ENCODE measurements around the gene MGMT. TPM values are rescaled to one million over a fixed set of nuclear protein-coding genes. Genes with fewer than 3 reads are reported as not detected.

The MGMT gene
- total RNA-seq, 1 donor from 2014 or later, result 20.8 TPM

GRCh38 chr10:129719415-129719739 is 252.3 kb downstream of the MGMT start:
- peaks cover 19% of the 10 kb centered on the region for H3K9me3 Mint-ChIP-seq (ENCODE audit: unreplicated experiment)
- H3K27me3 Mint-ChIP-seq (ENCODE audit: unreplicated experiment), result no peaks in the 10 kb centered on the region
- DNase-seq (ENCODE audit: extremely low spot score, unreplicated experiment), result no peak
- TF ChIP-seq CTCF (IDR thresholded peaks at IDR 0.05), result no peak
- H3K4me3 Mint-ChIP-seq (ENCODE audit: unreplicated experiment), result no peak overlapping the region
- H3K36me3 Mint-ChIP-seq (ENCODE audit: unreplicated experiment), result peaks cover 3% of the 10 kb centered on the region
- no peaks in the 10 kb centered on the region for H3K4me1 Mint-ChIP-seq (ENCODE audit: unreplicated experiment)
- H3K27ac Mint-ChIP-seq (ENCODE audit: unreplicated experiment), result no peak overlapping the region

GRCh38 chr10:129719889-129720590 is 253.0 kb downstream of the MGMT start:
- peaks cover 19% of the 10 kb centered on the region for H3K9me3 Mint-ChIP-seq (ENCODE audit: unreplicated experiment)

GRCh38 chr10:129725011-129725410 is 258.0 kb downstream of the MGMT start:
- no peak overlapping the region for H3K27ac Mint-ChIP-seq (ENCODE audit: unreplicated experiment)
- no peak overlapping the region for H3K4me3 Mint-ChIP-seq (ENCODE audit: unreplicated experiment)
- peak; percentile 76 for DNase-seq (ENCODE audit: extremely low spot score, unreplicated experiment)
- H3K27me3 Mint-ChIP-seq (ENCODE audit: unreplicated experiment), result no peaks in the 10 kb centered on the region
- no peaks in the 10 kb centered on the region for H3K4me1 Mint-ChIP-seq (ENCODE audit: unreplicated experiment)
- peaks cover 9% of the 10 kb centered on the region for H3K36me3 Mint-ChIP-seq (ENCODE audit: unreplicated experiment)
- H3K9me3 Mint-ChIP-seq (ENCODE audit: unreplicated experiment), result peaks cover 41% of the 10 kb centered on the region
- TF ChIP-seq CTCF (IDR thresholded peaks at IDR 0.05), result no peak

More at GRCh38 chr10:129719889-129720590, 253.0 kb downstream of the MGMT start:
- Mint-ChIP-seq H3K4me1 (ENCODE audit: unreplicated experiment) (no peaks in the 10 kb centered on the region), H3K27me3 (ENCODE audit: unreplicated experiment) (no peaks in the 10 kb centered on the region), H3K27ac (ENCODE audit: unreplicated experiment) (no peak overlapping the region), H3K4me3 (ENCODE audit: unreplicated experiment) (no peak overlapping the region), H3K36me3 (ENCODE audit: unreplicated experiment) (peaks cover 3% of the 10 kb centered on the region)
- TF ChIP-seq CTCF (IDR thresholded peaks at IDR 0.05), result no peak
- DNase-seq (ENCODE audit: extremely low spot score, unreplicated experiment), result peak; percentile 67

GRCh38 chr10:129725482-129725881 is 258.4 kb downstream of the MGMT start:
- peaks cover 9% of the 10 kb centered on the region for H3K36me3 Mint-ChIP-seq (ENCODE audit: unreplicated experiment)
- no peak overlapping the region for H3K27ac Mint-ChIP-seq (ENCODE audit: unreplicated experiment)
- H3K4me1 Mint-ChIP-seq (ENCODE audit: unreplicated experiment), result no peaks in the 10 kb centered on the region
- H3K27me3 Mint-ChIP-seq (ENCODE audit: unreplicated experiment), result no peaks in the 10 kb centered on the region
- peaks cover 41% of the 10 kb centered on the region for H3K9me3 Mint-ChIP-seq (ENCODE audit: unreplicated experiment)
- peak; percentile 78 for DNase-seq (ENCODE audit: extremely low spot score, unreplicated experiment)
- H3K4me3 Mint-ChIP-seq (ENCODE audit: unreplicated experiment), result no peak overlapping the region
- no peak for TF ChIP-seq CTCF (IDR thresholded peaks at IDR 0.05)

GRCh38 chr10:129725890-129726631 is 259.0 kb downstream of the MGMT start:
- H3K36me3 Mint-ChIP-seq (ENCODE audit: unreplicated experiment), result peaks cover 6% of the 10 kb centered on the region
- DNase-seq (ENCODE audit: extremely low spot score, unreplicated experiment), result no peak
- H3K27me3 Mint-ChIP-seq (ENCODE audit: unreplicated experiment), result no peaks in the 10 kb centered on the region
- H3K9me3 Mint-ChIP-seq (ENCODE audit: unreplicated experiment), result peaks cover 35% of the 10 kb centered on the region
- TF ChIP-seq CTCF (IDR thresholded peaks at IDR 0.05), result no peak
- H3K4me1 Mint-ChIP-seq (ENCODE audit: unreplicated experiment), result no peaks in the 10 kb centered on the region
- no peak overlapping the region for H3K27ac Mint-ChIP-seq (ENCODE audit: unreplicated experiment)
- no peak overlapping the region for H3K4me3 Mint-ChIP-seq (ENCODE audit: unreplicated experiment)
